Measurements from ENCODE around the gene RBM33. TPM values are rescaled to one million over a fixed set of nuclear protein-coding genes. Genes with fewer than 3 reads are reported as not detected.

Gene RBM33, protein sequence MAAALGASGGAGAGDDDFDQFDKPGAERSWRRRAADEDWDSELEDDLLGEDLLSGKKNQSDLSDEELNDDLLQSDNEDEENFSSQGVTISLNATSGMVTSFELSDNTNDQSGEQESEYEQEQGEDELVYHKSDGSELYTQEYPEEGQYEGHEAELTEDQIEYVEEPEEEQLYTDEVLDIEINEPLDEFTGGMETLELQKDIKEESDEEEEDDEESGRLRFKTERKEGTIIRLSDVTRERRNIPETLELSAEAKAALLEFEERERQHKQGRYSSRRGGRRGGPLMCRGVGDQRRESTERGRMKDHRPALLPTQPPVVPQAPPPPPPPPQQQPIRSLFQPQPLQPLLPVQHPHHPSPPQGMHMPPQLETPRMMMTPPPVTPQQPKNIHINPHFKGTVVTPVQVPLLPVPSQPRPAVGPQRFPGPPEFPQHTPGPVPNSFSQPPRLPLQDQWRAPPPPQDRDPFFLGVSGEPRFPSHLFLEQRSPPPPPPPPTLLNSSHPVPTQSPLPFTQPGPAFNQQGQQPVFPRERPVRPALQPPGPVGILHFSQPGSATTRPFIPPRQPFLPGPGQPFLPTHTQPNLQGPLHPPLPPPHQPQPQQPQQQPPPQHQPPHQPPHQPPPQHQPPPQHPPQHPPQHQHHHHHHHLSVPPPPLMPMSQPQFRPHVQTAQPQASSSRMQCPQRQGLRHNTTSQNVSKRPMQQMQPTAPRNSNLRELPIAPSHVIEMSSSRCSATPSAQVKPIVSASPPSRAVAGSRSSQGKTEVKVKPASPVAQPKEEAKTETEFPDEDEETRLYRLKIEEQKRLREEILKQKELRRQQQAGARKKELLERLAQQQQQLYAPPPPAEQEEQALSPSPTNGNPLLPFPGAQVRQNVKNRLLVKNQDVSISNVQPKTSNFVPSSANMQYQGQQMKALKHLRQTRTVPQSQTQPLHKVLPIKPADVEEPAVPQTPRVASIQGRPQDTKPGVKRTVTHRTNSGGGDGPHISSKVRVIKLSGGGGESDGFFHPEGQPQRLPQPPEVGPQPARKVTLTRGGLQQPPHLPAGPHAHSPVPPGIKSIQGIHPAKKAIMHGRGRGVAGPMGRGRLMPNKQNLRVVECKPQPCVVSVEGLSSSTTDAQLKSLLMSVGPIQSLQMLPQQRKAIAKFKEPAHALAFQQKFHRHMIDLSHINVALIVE
- 10 to 100 TPM; 73.7 to 84.8 TPM for total RNA-seq

DNA sequence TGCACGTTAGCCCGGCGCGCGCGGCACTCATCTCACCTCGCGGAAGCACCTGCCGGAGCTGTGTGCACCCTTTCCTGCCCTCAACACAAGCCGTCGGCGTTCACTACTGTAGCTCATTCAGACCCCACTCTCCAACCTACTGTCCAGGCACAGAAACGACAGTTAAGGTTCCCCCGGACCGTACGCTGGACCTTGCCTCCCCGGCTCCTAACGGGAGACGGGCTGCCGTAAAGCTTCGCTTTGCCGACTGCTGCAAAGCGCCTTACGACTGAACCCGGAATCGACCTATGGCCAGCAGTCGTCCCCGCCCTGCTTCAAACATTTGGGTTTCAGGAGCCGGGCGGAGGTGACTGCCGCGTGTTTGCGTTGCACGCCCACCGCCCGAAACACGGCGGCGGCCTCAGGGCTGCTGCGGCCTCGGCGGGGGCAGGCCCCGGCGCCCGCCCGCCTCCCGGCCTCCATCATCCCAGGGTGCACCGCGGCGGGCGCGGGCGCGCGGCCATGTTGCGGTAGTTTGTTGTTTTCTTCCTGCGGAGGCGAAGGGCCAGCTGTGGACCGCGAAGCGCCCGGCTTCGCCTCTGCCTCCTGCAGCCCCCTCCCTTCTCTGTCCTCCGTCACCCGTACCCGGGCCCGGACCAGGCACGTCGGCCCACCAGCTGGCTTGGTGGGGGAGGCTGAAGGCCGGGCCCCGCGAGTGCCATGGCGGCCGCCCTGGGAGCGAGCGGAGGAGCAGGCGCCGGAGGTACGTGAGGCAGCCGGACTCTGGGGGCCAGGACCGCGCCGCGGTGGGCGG lies at the start of gene RBM33:
RBM33 (plus strand) TSS at position 484 of the 793 bp plus-strand sequence; CDS start at position 700, 216 bp downstream.
- intact Hi-C loops (cut with micrococcal nuclease), result loop anchor here (10.0 kb wide), 1 partner anchor 120 kb away; no protein-coding TSS in a partner anchor
- Mint-ChIP-seq H3K4me1 (ENCODE audit: low read depth) (peaks cover 39% of the 10 kb centered on the region), H3K4me3 (peak within 1 kb of the TSS; percentile 89), H3K9me3 (peaks cover 11% of the 10 kb centered on the region), H3K27ac (peak within 1 kb of the TSS; percentile 98), H3K27me3 (no peaks in the 10 kb centered on the region), H3K36me3 (ENCODE audit: low read depth) (peaks cover 72% of the 10 kb centered on the region)
- TF ChIP-seq, protein P1, sequence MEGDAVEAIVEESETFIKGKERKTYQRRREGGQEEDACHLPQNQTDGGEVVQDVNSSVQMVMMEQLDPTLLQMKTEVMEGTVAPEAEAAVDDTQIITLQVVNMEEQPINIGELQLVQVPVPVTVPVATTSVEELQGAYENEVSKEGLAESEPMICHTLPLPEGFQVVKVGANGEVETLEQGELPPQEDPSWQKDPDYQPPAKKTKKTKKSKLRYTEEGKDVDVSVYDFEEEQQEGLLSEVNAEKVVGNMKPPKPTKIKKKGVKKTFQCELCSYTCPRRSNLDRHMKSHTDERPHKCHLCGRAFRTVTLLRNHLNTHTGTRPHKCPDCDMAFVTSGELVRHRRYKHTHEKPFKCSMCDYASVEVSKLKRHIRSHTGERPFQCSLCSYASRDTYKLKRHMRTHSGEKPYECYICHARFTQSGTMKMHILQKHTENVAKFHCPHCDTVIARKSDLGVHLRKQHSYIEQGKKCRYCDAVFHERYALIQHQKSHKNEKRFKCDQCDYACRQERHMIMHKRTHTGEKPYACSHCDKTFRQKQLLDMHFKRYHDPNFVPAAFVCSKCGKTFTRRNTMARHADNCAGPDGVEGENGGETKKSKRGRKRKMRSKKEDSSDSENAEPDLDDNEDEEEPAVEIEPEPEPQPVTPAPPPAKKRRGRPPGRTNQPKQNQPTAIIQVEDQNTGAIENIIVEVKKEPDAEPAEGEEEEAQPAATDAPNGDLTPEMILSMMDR (IDR thresholded peaks at IDR 0.05), result no peak
- DNase-seq (peak; percentile 85), ATAC-seq (peak; percentile 82)
- ChIA-PET CTCF (interaction anchor here (1.0 to 1.5 kb wide), 3 partner anchors 19 to 124 kb away, joined by 3 to 5 read pairs (median 4); no protein-coding TSS in a partner anchor), POLR2A (interaction anchor here (0.8 to 1.8 kb wide), 13 partner anchors 13 to 346 kb away, joined by 3 to 5 read pairs (median 4); no protein-coding TSS in a partner anchor)

DNA sequence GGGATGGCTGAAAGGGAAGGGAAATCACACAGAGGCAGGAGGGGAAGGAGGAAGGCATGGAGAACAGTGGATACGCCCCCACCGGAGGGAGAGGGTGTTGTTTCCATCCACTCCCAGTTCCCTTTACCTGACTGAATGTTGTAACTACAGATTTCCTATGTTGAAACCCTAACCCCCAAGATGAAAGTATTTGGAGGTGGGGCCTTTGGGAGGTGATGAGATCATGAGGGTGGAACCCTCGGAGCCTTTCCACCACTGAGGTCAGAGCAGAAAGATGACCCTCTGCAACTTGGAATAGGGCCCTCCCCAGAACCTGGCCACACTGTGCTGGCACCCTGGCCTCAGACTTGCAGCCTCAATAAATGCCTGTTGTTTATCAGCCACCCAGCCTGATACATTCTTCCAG lies 49.5 kb upstream of the RBM33 start:
- ATAC-seq (no peak), DNase-seq (no peak)
- TF ChIP-seq, protein P1 (IDR thresholded peaks at IDR 0.05), result no peak
- peaks cover 14% of the 10 kb centered on the region for H3K4me1 Mint-ChIP-seq (ENCODE audit: low read depth)
- H3K27me3 Mint-ChIP-seq, result peaks cover 18% of the 10 kb centered on the region
- no peaks in the 10 kb centered on the region for H3K9me3 Mint-ChIP-seq
- intact Hi-C loops (cut with micrococcal nuclease), result loop anchor here (10.0 kb wide), 1 partner anchor 140 kb away; no protein-coding TSS in a partner anchor
- no peak overlapping the region for H3K4me3 Mint-ChIP-seq
- no peak overlapping the region for H3K27ac Mint-ChIP-seq
- ChIA-PET POLR2A (no interaction called here), CTCF (interaction anchor here (8.3 kb wide), 1 partner anchor 175 kb away, joined by 158 read pairs; no protein-coding TSS in a partner anchor)
- H3K36me3 Mint-ChIP-seq (ENCODE audit: low read depth), result no peaks in the 10 kb centered on the region

DNA sequence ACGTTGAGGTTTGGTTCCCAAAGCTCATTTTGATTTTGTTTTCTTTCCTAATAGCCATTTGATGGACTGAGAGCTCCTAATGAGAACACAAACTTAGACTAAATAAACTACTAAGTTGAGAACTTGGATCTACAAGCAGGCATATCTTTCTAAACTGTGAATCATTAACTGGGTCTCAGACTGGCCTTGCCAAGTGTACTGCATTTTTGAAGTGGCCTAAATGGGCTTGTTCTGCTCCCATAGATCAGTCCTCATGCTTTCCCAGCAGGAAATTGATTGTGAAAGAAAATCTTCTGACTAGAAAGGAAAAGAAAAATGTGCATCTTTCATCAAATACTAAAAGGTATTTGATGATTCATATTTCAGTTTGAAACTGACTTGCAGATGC lies 46.7 kb upstream of the RBM33 start:
- H3K4me1 Mint-ChIP-seq (ENCODE audit: low read depth), result peaks cover 14% of the 10 kb centered on the region
- no peak overlapping the region for H3K4me3 Mint-ChIP-seq
- POLR2A ChIA-PET, result no interaction called here
- peaks cover 16% of the 10 kb centered on the region for H3K27me3 Mint-ChIP-seq
- H3K27ac Mint-ChIP-seq, result no peak overlapping the region
- ATAC-seq, result no peak
- no peaks in the 10 kb centered on the region for H3K36me3 Mint-ChIP-seq (ENCODE audit: low read depth)
- TF ChIP-seq, protein P1 (IDR thresholded peaks at IDR 0.05), result no peak
- DNase-seq, result no peak
- no peaks in the 10 kb centered on the region for H3K9me3 Mint-ChIP-seq
- intact Hi-C loops (cut with micrococcal nuclease), result loop anchor here (1.0 to 10.0 kb wide), 2 partner anchors 137 to 171 kb away; no protein-coding TSS in a partner anchor
- CTCF ChIA-PET, result interaction anchor here (0.7 to 8.3 kb wide), 23 partner anchors 12 to 671 kb away, joined by 3 to 158 read pairs (median 6); no protein-coding TSS in a partner anchor

DNA sequence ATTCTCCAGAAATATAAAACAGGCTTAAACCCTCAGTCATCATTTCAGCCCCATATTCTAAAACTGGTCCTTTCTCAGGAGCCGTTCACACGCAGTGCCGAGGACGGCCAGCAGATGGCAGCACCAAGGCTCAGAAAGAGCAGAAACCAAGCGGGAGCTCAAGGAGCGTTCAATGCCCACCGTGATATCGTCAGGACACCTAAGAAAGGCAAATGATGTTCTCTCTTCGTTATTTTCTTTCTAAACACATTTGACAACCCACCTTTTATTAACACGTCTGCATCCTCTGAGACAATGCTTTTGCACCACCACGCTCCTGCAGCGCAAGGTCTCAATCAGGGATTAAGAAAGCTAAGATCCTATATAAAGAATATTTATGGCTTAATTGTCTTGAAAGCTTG lies 45.7 kb upstream of the RBM33 start:
- POLR2A ChIA-PET, result interaction anchor here (1.2 to 1.3 kb wide), 3 partner anchors 164 to 176 kb away, joined by 3 read pairs; no protein-coding TSS in a partner anchor
- no peak overlapping the region for H3K4me3 Mint-ChIP-seq
- no peaks in the 10 kb centered on the region for H3K9me3 Mint-ChIP-seq
- intact Hi-C loops (cut with micrococcal nuclease), result loop anchor here (1.0 to 10.0 kb wide), 2 partner anchors 136 to 169 kb away; no protein-coding TSS in a partner anchor
- DNase-seq (peak; percentile 94), ATAC-seq (peak; percentile 92)
- peaks cover 16% of the 10 kb centered on the region for H3K27me3 Mint-ChIP-seq
- H3K36me3 Mint-ChIP-seq (ENCODE audit: low read depth), result no peaks in the 10 kb centered on the region
- peaks cover 14% of the 10 kb centered on the region for H3K4me1 Mint-ChIP-seq (ENCODE audit: low read depth)
- no peak overlapping the region for H3K27ac Mint-ChIP-seq
- CTCF ChIA-PET, result interaction anchor here (0.5 to 8.3 kb wide), 65 partner anchors 9 to 509 kb away, joined by 3 to 158 read pairs (median 5); partner anchors contain the start of genes RBM33 and SHH
- TF ChIP-seq, protein P1 (IDR thresholded peaks at IDR 0.05), result peak; percentile 92
